GM21381 (cell line): Measurements from ENCODE around the gene NKD2.

Experiments
- ATAC-seq: cut with Tn5 transposase; IDR thresholded peaks from one replicate; pipeline ENCODE4 v1.9.1; 2021; ENCODE audit warnings: mild to moderate bottlenecking, moderate library complexity; ENCODE audit not compliant: unreplicated experiment

The NKD2 gene

DNA sequence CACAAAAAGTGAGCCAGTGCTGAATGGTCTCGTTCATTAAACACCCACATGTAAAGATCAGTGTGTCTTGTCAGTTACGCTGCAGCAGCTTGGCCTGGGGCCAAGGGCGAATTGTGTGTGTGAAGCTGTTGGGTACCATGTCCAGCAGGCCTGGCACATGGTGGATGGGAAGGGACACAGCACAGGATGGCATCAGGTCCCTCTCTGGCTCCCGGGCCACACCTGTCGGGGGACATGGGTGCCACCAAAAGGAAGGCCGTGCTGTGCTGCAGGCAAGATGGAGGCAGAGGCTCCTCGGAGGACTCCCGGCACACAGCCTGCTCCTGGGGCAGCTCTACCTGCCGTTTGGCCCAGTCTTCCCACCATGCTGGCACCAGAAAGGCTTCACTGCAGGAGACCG lies 32.0 kb downstream of the NKD2 start:
- no peak for ATAC-seq

DNA sequence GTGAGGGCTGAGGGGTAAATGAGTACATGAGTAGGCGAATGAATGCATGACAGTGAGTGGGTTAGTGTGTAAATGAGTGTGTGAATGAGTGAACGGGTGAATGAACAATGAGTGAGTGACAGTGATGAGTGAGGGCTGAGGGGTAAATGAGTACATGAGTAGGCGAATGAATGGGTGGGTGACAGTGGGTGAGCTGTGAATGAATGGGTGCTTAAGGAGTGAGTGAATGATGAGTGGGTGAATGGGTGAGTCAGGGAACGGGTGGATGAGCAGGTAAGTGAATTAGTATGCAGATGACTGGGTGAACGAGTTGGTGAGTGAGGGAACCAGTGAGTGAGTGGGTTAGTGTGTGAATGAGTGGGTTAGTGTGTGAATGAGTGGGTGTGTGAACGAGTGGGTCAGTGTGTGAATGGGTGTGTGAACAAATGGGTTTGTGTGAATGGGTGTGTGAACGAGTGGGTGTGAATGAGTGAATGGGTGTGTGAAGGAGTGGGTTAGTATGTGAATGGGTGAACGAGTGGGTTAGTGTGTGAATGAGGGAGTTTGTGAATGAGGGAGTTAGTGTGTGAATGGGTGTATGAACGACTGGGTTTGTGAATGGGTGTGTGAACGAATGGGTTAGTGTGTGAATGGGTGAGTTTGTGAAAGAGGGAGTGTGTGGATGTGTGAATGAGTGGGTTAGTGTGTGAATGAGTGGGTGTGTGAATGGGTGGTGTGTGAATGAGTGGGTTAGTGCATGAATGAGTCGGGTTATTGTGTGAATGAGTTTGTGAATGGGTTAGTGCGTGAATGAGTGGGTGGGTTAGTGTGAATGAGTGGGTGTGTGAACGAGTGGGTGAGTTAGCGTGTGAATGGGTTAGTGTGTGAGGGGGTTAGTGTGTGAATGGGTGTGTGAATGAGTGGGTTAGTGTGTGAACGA lies 32.9 kb downstream of the NKD2 start:
- no peak for ATAC-seq

DNA sequence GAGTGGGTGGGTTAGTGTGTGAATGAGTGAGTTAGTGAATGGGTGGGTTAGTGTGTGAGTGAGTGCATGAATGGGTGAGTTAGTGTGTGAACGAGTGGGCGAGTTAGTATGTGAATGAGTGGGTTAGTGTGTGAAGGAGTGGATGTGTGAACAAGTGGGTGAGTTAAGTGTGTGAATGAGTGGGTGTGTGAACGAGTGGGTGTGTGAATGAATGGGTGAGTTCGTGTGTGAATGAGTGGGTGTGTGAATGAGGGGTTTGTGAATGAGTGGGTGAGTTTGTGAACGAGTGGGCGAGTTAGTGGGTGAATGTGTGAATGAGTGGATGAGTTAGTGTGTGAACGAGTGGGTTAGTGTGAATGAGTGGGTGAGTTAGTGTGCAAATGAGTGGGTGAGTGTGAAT lies 34.0 kb downstream of the NKD2 start:
- ATAC-seq = no peak

- ATAC-seq = no peak
These were observed 34.7 kb downstream of the NKD2 start for GRCh38 chr5:1043327-1043726.

- ATAC-seq = no peak
These were observed 35.5 kb downstream of the NKD2 start for GRCh38 chr5:1044117-1044516.

DNA sequence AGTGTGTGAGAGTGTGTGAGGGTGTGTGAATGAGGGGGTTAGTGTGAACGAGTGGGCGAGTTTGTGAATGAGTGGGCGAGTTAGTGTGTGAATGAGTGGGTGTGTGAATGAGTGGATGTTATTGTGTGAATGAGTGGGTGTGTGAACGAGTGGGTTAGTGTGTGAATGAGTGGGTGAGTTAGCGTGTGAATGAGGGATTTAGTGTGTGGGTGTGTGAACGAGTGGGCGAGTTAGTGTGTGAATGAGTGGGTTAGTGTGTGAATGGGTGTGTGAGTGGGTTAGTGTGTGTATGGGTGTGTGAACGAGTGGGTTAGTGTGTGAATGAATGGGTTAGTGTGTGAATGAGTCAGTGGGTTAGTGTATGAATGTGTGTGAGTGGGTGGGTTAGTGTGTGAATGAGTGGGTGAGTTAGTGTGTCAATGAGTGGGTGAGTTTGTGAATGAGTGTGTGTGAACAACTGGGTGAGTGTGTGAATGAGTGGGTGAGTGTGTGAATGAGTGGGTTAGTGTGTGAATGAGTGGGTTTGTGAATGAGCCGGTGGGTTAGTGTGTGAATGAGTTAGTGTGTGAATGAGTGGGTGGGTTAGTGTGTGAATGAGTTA lies 37.5 kb downstream of the NKD2 start:
- ATAC-seq = no peak

GRCh38 chr5:1047332-1047965 lies 38.8 kb downstream of the NKD2 start:
- ATAC-seq = no peak

- ATAC-seq = no peak
These were observed 39.6 kb downstream of the NKD2 start for GRCh38 chr5:1048162-1048721.

DNA sequence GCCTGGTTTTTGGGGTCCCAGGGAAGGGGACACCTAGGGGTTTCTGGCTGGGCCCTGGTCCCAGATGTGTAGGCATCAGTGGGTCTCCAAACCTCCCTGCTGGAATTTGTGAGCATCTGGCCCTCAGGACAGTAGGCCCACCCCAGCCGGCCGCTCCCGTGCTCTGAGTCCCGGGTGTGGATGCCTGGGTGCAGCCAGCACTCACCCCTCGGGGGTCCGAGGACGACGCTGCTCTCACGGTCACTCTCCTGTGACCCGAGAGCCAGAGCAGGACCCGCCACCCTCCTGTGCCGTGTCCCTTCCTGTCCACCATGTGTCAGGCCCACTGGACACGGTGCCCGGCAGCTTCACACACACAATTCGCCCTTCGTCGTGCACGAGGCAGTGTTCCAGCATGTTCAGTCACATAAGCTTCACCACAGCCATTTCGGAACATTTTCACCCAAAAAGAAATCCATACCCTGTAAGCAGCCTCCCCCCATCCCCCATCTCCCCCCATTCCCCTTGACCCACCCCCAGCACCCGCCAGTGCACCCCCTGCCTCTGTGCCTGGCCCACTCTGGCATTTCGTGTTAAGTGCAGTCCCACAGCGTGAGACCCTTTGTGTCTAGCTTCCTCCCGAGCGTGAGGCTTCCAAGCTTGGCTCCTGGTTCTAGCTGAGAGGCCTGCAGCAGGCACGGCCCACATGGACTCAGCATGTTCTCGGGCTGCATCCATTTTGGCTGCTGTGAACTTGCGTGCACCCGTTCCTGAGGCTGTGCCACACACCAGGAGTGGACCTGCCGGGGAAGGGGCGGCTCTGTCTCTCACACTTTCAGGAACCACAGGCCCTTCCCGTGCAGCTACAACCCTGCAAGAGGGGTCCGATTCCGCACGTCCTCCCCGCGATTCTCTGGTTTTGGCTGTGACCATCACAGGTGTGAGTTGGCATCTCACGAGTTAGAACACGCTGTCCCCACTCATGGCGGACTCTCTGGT lies 40.5 kb downstream of the NKD2 start:
- ATAC-seq = no peak

DNA sequence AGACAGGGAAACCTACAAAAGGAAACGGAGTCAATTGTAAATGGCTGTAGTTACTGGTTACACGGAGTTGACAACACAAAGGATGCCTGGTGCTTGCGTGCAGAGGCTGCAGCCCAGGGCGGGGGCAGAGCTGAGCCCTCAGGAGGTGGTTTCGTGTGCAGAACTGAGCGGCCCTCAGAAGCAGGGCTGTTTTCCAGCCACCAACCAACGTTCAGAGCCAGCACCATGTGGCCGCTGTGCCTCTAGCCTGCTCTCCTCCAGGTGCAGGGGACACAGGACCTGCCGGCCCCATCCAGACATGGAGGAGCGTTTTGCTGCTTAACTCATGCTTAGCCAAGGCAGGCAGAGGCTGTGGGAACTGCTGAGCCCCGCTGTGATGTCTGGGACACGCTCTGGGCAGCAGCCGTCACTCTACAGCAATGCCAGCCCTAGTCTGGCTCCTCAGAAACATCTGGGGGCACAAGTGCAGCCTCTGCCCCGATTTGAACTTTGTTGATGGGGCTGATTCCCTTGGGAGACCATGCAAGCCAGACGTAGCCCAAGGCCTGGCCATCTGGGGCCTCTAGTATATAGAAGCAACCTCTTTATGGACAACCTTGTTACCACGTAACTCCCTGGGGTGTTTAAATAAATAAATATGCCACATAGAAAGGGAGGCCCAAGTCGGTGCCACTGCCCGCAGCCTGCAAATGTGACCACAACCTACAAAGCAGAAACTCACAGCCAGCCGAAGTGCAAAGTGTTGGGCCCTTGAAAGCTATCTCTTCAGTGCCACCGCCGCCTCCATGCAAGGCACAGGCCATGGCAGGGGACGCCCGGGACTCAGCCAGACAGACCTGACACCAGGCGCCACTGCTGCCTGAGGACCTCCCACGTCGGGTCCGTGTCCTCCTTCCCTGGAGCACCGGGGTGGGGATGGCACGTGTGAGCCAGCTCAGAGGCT lies 42.1 kb downstream of the NKD2 start:
- no peak for ATAC-seq

DNA sequence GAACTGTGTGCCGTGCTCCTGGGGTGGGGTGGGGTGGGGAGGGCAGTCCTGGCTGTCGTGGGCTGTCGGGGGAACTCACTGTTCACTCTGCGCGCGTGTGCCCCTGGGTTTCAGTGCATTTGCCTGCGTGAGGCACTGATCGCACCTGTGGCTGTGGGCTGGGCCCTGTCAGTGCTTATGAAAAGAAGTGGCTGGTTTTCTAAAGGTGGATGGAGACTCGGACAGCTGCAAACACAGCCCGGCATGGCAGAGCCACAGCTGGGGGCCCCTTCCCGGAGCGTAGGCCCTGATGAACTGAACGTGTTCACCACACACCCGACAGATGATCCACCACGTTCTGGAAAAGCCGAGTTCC lies 42.7 kb downstream of the NKD2 start:
- ATAC-seq = no peak

GRCh38 chr5:1052076-1052475 lies 43.5 kb downstream of the NKD2 start:
- no peak for ATAC-seq

DNA sequence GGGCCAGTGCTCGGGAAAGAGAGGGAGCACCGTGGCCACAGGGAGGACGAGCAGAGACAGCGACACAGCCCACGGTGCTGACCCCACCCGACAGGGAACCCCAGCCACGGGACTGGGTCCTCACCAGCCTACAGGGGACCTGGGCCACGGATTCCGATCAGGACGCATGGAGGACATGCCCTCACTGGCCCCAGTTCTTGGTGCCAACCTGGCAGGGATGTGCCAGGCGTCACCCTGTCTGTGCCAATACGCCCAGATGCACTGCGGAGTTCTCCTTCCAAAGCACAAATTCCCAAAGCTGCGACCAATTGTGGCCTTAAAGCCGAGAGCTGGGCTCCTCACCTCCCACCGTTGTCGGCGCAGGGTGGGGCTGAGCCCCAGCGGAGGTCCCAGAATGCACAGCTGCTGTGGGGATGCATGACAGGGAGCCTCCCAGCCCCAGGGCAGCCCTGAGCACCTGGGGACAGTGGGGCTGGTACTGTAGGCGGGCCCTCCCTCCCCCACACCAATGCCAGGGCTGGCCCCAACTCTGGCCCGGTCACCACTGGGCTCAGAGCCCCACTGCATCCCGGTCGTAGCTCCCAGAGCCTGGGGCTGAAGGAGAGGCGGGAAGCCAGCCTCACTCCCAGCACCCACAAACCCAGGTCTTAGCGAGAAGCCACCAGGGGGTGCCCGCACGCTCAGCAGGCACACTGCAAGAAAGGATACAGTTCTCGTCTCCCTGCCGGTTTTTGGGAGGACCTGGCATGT lies 44.2 kb downstream of the NKD2 start:
- ATAC-seq = no peak

GRCh38 chr5:1053391-1054017 lies 44.9 kb downstream of the NKD2 start:
- no peak for ATAC-seq

- ATAC-seq = no peak
These were observed 45.6 kb downstream of the NKD2 start for GRCh38 chr5:1054018-1054798.

DNA sequence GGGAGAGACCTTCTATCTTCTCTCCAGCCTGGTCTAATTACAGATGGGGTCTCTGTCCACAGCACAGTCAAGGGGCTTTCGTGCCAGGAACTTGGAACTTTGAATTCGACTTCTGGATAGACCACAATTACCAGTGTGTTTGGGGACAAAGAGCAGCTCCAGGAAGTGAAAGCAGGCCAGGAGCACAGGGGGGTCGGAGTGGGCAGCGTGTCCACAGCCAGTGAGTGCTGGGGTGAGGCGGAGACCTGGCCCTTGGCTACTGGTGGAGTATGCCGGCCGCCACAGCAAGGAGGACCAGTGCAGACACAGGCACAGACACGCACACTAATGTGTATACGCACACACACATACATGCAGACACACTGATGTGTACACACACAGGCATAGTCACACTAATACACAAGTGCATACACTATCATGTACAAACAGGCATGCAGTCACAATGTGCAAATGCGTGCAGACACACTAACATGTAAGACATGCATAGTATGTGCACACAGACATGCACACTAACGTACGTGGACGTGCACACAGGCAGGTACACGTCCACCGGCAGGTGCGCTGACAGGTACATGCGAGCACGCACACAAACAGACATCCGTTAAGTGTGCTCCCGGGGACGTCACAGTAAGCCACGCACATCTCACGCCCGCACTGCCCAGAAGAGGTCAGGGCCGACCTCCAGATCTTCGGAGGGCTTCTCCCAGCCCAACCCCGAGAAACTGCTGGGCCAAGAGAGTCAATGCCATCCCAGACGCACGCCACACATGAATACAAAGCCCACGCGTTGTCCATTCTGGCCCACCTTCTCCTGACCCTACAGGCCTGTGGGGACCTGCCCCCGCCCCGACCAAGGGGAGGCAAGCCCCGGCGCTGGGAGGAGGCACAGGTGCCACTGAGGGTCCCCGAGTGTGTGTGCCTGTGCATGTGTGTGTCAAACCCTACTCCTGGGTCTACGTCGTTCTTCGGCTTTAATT lies 46.5 kb downstream of the NKD2 start:
- no peak for ATAC-seq
